Smooth muscle cell (in vitro differentiated cells): ENCODE results near the gene PITX3. TPM values are rescaled to one million over a fixed set of nuclear protein-coding genes. Genes with fewer than 3 reads are reported as not detected.
A peak's percentile ranks its signal among the peaks of the same experiment; 100 is the strongest.

Source experiments
- DNase-seq: peaks from one replicate; lab custom pipeline; 2025; ENCODE audit not compliant: unreplicated experiment; lab: John Stamatoyannopoulos, UW
- H2AFZ ChIP-seq: fragments of 200-600 bp; sonication (generic); 2 replicates; pipeline ENCODE4 v1.6.0; 2016; ENCODE audit warnings: antibody characterized with exemption, low read depth, mild to moderate bottlenecking
- H3F3A ChIP-seq: fragments of 200-600 bp; sonication (generic); 2 replicates; pipeline ENCODE4 v1.6.0; 2017; ENCODE audit warnings: antibody characterized with exemption, low read depth
- H3K27ac ChIP-seq: fragments of 200-600 bp; sonication (generic); 2 replicates; pipeline ENCODE4 v1.5.1; 2016; ENCODE audit warnings: low read depth, mild to moderate bottlenecking
- H3K27me3 ChIP-seq: fragments of 200-600 bp; sonication (generic); 2 replicates; pipeline ENCODE4 v1.6.1; 2016; ENCODE audit warnings: low read depth, mild to moderate bottlenecking
- H3K36me3 ChIP-seq: fragments of 200-600 bp; sonication (generic); 2 replicates; pipeline ENCODE4 v1.5.1; 2016; ENCODE audit warnings: low read depth
- H3K4me1 ChIP-seq: fragments of 200-600 bp; sonication (generic); 2 replicates; pipeline ENCODE4 v1.5.1; 2016; ENCODE audit warnings: low read depth
- H3K4me2 ChIP-seq: fragments of 200-600 bp; sonication (generic); 2 replicates; pipeline ENCODE4 v1.6.0; 2016; ENCODE audit warnings: mild to moderate bottlenecking
- H3K4me3 ChIP-seq: fragments of 200-600 bp; sonication (generic); 2 replicates; pipeline ENCODE4 v1.5.1; 2016; ENCODE audit warnings: mild to moderate bottlenecking
- H3K79me2 ChIP-seq: fragments of 200-600 bp; sonication (generic); 2 replicates; pipeline ENCODE4 v1.6.0; 2016; ENCODE audit warnings: low read depth, mild to moderate bottlenecking
- H3K9ac ChIP-seq: fragments of 200-600 bp; sonication (generic); 2 replicates; pipeline ENCODE4 v1.6.0; 2016; ENCODE audit warnings: low read depth
- H3K9me3 ChIP-seq: fragments of 200-600 bp; sonication (generic); replicated peaks from 2 replicates; pipeline ENCODE4 v1.5.1; 2016; ENCODE audit warnings: low read depth
- H4K20me1 ChIP-seq: fragments of 200-600 bp; sonication (generic); 2 replicates; pipeline ENCODE4 v1.6.0; 2016; ENCODE audit warnings: low read depth
- WGBS: methylation state at CpG from one replicate; pipeline ENCODE4 v1.1.7; 2016; ENCODE audit warnings: low lambda C conversion rate; 5-methylcytosine and 5-hydroxymethylcytosine counted together
- polyA plus RNA-seq: library from polyadenylated mRNA; unstranded; fragments of >200 nt; fragmentation: Nextera tagmentation; extraction: Ambion mirVana; gene quantifications from 2 replicates; pipeline ENCODE4 v1.2.1, GENCODE V29; 2016
- total RNA-seq: library from RNA; depleted of rRNA; stranded (reverse); fragments of >200 nt; gene quantifications from 2 replicates; pipeline ENCODE4 v1.2.3, GENCODE V29; 2014
- TF ChIP-seq, protein P1 (sequence below): fragments of 200-600 bp; sonication (generic); IDR thresholded peaks from 2 replicates; pipeline ENCODE4 v1.5.1; 2017; ENCODE audit warnings: borderline replicate concordance, mild to moderate bottlenecking, antibody characterized with exemption; ENCODE audit not compliant: insufficient read depth, poor library complexity, severe bottlenecking

The PITX3 gene
- total and polyA plus RNA-seq, 2 experiments from 2014 or later: 2.0 TPM; not detected in 1

GRCh38 chr10:102287538-102287937 is 46.2 kb upstream of the PITX3 start:
- no peak overlapping the region for H2AFZ ChIP-seq
- H3F3A ChIP-seq: peaks cover 2% of the 10 kb centered on the region
- no peak for DNase-seq
- H3K4me3 ChIP-seq: no peak overlapping the region
- no peak overlapping the region for H3K9ac ChIP-seq
- peaks cover 92% of the 10 kb centered on the region for H3K79me2 ChIP-seq
- H3K4me2 ChIP-seq: no peak overlapping the region
- peaks cover 98% of the 10 kb centered on the region for H4K20me1 ChIP-seq
- no peak overlapping the region for H3K27ac ChIP-seq
- H3K27me3 ChIP-seq: no peaks in the 10 kb centered on the region
- no peaks in the 10 kb centered on the region for H3K4me1 ChIP-seq
- no peaks in the 10 kb centered on the region for H3K9me3 ChIP-seq
- H3K36me3 ChIP-seq: no peaks in the 10 kb centered on the region
- TF ChIP-seq, protein P1, sequence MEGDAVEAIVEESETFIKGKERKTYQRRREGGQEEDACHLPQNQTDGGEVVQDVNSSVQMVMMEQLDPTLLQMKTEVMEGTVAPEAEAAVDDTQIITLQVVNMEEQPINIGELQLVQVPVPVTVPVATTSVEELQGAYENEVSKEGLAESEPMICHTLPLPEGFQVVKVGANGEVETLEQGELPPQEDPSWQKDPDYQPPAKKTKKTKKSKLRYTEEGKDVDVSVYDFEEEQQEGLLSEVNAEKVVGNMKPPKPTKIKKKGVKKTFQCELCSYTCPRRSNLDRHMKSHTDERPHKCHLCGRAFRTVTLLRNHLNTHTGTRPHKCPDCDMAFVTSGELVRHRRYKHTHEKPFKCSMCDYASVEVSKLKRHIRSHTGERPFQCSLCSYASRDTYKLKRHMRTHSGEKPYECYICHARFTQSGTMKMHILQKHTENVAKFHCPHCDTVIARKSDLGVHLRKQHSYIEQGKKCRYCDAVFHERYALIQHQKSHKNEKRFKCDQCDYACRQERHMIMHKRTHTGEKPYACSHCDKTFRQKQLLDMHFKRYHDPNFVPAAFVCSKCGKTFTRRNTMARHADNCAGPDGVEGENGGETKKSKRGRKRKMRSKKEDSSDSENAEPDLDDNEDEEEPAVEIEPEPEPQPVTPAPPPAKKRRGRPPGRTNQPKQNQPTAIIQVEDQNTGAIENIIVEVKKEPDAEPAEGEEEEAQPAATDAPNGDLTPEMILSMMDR: no peak

DNA sequence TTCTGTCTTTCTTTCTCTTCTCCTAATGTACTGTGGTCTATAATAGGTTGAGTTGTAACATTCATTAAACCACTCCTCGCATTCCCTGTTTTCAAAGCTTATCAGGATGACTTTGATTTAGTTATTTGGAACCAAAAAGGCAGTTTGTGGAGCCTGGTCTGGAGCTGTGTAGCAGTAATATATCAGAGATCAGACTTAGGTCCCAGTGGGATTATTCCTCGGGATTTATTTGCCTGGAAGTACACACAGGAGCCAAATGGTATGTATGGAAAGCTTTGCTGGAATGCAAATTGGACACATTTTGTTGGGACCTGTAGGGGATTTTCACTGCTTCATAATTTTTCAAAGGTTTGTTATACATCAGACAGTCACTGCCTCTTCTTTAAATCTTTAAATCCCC is 44.9 kb upstream of the PITX3 start:
- TF ChIP-seq, protein P1: no peak
- no peaks in the 10 kb centered on the region for H3K27me3 ChIP-seq
- H3K27ac ChIP-seq: peak overlapping the region; percentile 11
- H3K4me2 ChIP-seq: no peak overlapping the region
- H3K9ac ChIP-seq: no peak overlapping the region
- no peaks in the 10 kb centered on the region for H3K9me3 ChIP-seq
- no peaks in the 10 kb centered on the region for H3K36me3 ChIP-seq
- H3K4me1 ChIP-seq: no peaks in the 10 kb centered on the region
- peaks cover 91% of the 10 kb centered on the region for H3K79me2 ChIP-seq
- H2AFZ ChIP-seq: no peak overlapping the region
- no peak overlapping the region for H3K4me3 ChIP-seq
- 77% methylated on average over 2 of the region's 2 CpGs for WGBS
- H4K20me1 ChIP-seq: peaks cover 98% of the 10 kb centered on the region
- H3F3A ChIP-seq: peaks cover 4% of the 10 kb centered on the region
- DNase-seq: no peak

DNA sequence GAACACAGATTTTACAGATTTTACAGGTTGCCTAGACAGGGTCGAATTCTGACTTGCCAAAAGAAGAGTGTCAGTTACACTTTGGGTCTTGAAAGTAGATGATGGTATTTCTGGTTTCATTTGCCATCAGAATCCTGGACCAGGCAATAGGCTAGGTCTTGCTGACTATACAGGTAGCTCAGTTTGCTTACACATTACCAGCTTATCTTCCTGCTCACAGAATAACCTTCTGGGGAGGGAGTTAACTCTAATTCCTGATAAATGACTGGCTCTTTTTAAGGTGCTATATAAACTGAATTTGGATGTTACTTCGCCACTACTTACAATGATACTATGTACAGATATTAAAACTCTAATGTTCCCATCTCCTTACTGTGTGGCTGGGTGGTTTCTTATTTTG is 43.8 kb upstream of the PITX3 start:
- Histone ChIP-seq H2AFZ (no peak overlapping the region), H3K27me3 (no peaks in the 10 kb centered on the region), H3K79me2 (peaks cover 91% of the 10 kb centered on the region), H3F3A (peaks cover 4% of the 10 kb centered on the region), H3K9me3 (no peaks in the 10 kb centered on the region), H3K4me2 (no peak overlapping the region), H3K4me3 (no peak overlapping the region), H4K20me1 (peaks cover 98% of the 10 kb centered on the region), H3K27ac (no peak overlapping the region), H3K9ac (no peak overlapping the region), H3K4me1 (no peaks in the 10 kb centered on the region), H3K36me3 (no peaks in the 10 kb centered on the region)
- WGBS: 94% methylated on average over 2 of the region's 2 CpGs
- TF ChIP-seq, protein P1: no peak
- no peak for DNase-seq

- Histone ChIP-seq H3K4me3 (no peak overlapping the region), H3K9ac (no peak overlapping the region), H2AFZ (no peak overlapping the region), H3F3A (peaks cover 4% of the 10 kb centered on the region), H3K4me2 (no peak overlapping the region), H3K36me3 (no peaks in the 10 kb centered on the region), H3K27ac (peak overlapping the region; percentile 5), H3K79me2 (peaks cover 91% of the 10 kb centered on the region), H3K27me3 (no peaks in the 10 kb centered on the region), H4K20me1 (peaks cover 98% of the 10 kb centered on the region), H3K4me1 (peaks cover under 1% of the 10 kb centered on the region), H3K9me3 (no peaks in the 10 kb centered on the region)
- TF ChIP-seq, protein P1: no peak
- DNase-seq: no peak
- 98% methylated on average over 2 of the region's 2 CpGs for WGBS
Measured at GRCh38 chr10:102284531-102284930, 43.2 kb upstream of the PITX3 start.
